PC-3 (cell line): ENCODE data around the gene TAMM41. TPM values are rescaled to one million over a fixed set of nuclear protein-coding genes. Genes with fewer than 3 reads are reported as not detected.

Experiments
- ATAC-seq: fragments of 200-7000 bp; cut with Tn5 transposase; 2 replicates; pipeline ENCODE4 v1.9.1; 2020; ENCODE audit warnings: mild to moderate bottlenecking, moderate library complexity
- BruUV-seq: library from RNA; stranded (reverse); fragments of 400-500 nt; replicated peaks from 2 replicates; lab custom pipeline; 2021; lab: Mats Ljungman, UMichigan
- CTCF ChIA-PET: fragments of 300-600 bp; sonication (Branson Sonifier 250); formaldehyde crosslinking; loops from one replicate; lab custom pipeline; 2022; ENCODE audit warnings: antibody characterized with exemption; lab: Charles Lee
- POLR2A ChIA-PET: fragments of 300-600 bp; sonication (Branson Sonifier 250); formaldehyde crosslinking; loops from one replicate; lab custom pipeline; 2022; ENCODE audit warnings: antibody characterized with exemption; ENCODE audit not compliant: unreplicated experiment; lab: Charles Lee
- DNase-seq: peaks from one replicate; pipeline ENCODE4 v3.0.0-alpha.2; 2015
- H2AFZ ChIP-seq: fragments of 300-600 bp; sonication (generic); 2 replicates; pipeline ENCODE4 v1.6.0; 2016; ENCODE audit warnings: antibody characterized with exemption, low read length
- H3F3A ChIP-seq: fragments of 300-600 bp; sonication (generic); one replicate; pipeline ENCODE4 v1.6.0; 2017; ENCODE audit warnings: antibody characterized with exemption, low read length, control low read depth, mild to moderate bottlenecking; ENCODE audit not compliant: unreplicated experiment
- H3K27ac ChIP-seq: fragments of 300-600 bp; sonication (generic); 2 replicates; pipeline ENCODE4 v1.5.1; 2016; ENCODE audit warnings: mild to moderate bottlenecking, low read length
- H3K27me3 ChIP-seq: fragments of 300-600 bp; sonication (generic); 2 replicates; pipeline ENCODE4 v1.6.1; 2016; ENCODE audit warnings: low read length, mixed read lengths
- H3K36me3 ChIP-seq: fragments of 300-600 bp; sonication (generic); 2 replicates; pipeline ENCODE4 v1.6.1; 2016; ENCODE audit warnings: low read depth, mixed run types, low read length, mixed read lengths
- H3K4me1 ChIP-seq: fragments of 300-600 bp; sonication (generic); 2 replicates; pipeline ENCODE4 v1.5.1; 2016; ENCODE audit warnings: low read length; ENCODE audit not compliant: insufficient read depth
- H3K4me2 ChIP-seq: fragments of 300-600 bp; sonication (generic); 2 replicates; pipeline ENCODE4 v1.6.0; 2016; ENCODE audit warnings: low read length
- H3K4me3 ChIP-seq: fragments of 300-600 bp; sonication (generic); 2 replicates; pipeline ENCODE4 v1.5.1; 2016; ENCODE audit warnings: mild to moderate bottlenecking, low read length, mixed read lengths
- H3K79me2 ChIP-seq: fragments of 300-600 bp; sonication (generic); 2 replicates; pipeline ENCODE4 v1.6.1; 2017; ENCODE audit warnings: low read length, mixed read lengths
- H3K9ac ChIP-seq: fragments of 300-600 bp; sonication (generic); 2 replicates; pipeline ENCODE4 v1.6.0; 2016; ENCODE audit warnings: mild to moderate bottlenecking, low read length
- H3K9me2 ChIP-seq: fragments of 300-600 bp; sonication (generic); replicated peaks from 2 replicates; pipeline ENCODE4 v1.6.1; 2016; ENCODE audit warnings: mixed run types, low read length, mixed read lengths
- H3K9me3 ChIP-seq: fragments of 300-600 bp; sonication (generic); 2 replicates; pipeline ENCODE4 v1.6.1; 2016; ENCODE audit warnings: low read length, mixed read lengths
- H4K20me1 ChIP-seq: fragments of 300-600 bp; sonication (generic); 2 replicates; pipeline ENCODE4 v1.6.1; 2016; ENCODE audit warnings: low read length, mixed read lengths
- EZH2 ChIP-seq: fragments of 300-600 bp; sonication (generic); IDR thresholded peaks from one replicate; pipeline ENCODE4 v1.6.1; 2017; ENCODE audit warnings: antibody characterized with exemption, mild to moderate bottlenecking, low read length; ENCODE audit not compliant: unreplicated experiment
- EZH2phosphoT487 ChIP-seq: fragments of 300-600 bp; sonication (generic); IDR thresholded peaks from 2 replicates; pipeline ENCODE4 v1.6.1; 2018; ENCODE audit warnings: mild to moderate bottlenecking, antibody characterized with exemption, low read length, borderline replicate concordance
- intact Hi-C: fragments of 100-400 bp; cut with micrococcal nuclease; formaldehyde crosslinking; loops from 2 replicates; pipeline ENCODE4 v1.9.0; 2023
- total RNA-seq: library from RNA; depleted of rRNA; stranded (reverse); fragments of >200 nt; gene quantifications from 2 replicates; pipeline ENCODE4 v1.2.3, GENCODE V29; 2014
- TF ChIP-seq, protein P1 (sequence below): fragments of 300-600 bp; sonication (generic); conservative IDR thresholded peaks from 2 replicates; pipeline ENCODE4 v1.5.1; 2017; ENCODE audit warnings: antibody characterized with exemption, low read depth, mild to moderate bottlenecking, low read length

Gene TAMM41
- total RNA-seq, 1 experiment from 2014 or later = 10.5 TPM

DNA sequence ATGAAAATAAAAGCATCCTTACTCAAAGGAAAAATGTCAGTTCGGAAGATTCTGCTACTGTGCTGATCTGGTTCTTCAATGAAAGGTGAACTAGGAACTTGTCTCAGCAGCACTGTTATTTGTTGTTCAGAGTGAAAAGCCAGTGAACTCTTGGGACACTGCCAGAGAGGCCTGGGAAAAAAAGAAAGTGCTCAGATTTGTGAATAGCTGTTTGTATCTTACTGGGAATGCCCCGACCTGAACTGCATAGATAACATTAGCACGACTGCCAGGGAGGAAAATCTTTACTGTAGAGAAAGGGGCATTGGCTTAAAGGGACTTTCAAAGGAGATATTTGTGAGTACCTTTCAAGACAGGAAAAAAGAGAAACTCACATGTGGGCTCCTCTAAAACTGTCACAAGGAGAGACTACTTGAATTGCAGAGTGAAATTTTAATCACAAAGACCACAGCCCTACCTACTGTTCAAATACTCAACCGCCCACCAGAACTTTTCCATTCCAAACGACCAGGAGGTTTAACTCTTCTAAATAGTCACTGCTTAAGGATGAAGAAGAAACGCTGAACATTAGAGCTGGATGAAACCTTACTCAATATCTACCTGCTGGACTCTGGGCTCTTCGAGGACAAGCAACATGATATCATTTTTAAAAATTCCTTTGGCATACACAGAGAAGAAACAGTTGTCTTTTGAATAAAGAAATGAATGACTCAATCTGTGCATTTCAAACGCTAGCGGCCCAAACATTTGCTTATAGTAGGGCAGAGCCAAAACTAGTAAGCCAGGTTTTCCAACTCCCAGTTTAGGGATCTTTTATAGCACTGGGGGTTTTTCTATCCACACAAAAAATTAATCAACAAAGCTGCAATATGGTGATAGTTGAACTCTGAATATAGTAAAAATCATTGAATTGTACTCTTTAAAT lies 13.4 kb downstream of the TAMM41 start:
- Histone ChIP-seq H3K36me3 (peaks cover 17% of the 10 kb centered on the region; the same call in 1 of the 2 replicates), H4K20me1 (no peaks in the 10 kb centered on the region), H3K9me3 (no peaks in the 10 kb centered on the region), H3K27me3 (no peaks in the 10 kb centered on the region), H3K79me2 (no peaks in the 10 kb centered on the region), H3K4me2 (no peak overlapping the region), H3K4me3 (no peak overlapping the region), H3K9me2 (no peaks in the 10 kb centered on the region), H2AFZ (no peak overlapping the region), H3F3A (no peaks in the 10 kb centered on the region), H3K9ac (no peak overlapping the region), H3K27ac (no peak overlapping the region), H3K4me1 (no peaks in the 10 kb centered on the region)
- ATAC-seq (no peak), DNase-seq (no peak)
- intact Hi-C loops = no loop called here
- BruUV-seq = no TSS peak
- TF ChIP-seq EZH2 = no peak
- no peak for TF ChIP-seq EZH2phosphoT487
- TF ChIP-seq, protein P1, sequence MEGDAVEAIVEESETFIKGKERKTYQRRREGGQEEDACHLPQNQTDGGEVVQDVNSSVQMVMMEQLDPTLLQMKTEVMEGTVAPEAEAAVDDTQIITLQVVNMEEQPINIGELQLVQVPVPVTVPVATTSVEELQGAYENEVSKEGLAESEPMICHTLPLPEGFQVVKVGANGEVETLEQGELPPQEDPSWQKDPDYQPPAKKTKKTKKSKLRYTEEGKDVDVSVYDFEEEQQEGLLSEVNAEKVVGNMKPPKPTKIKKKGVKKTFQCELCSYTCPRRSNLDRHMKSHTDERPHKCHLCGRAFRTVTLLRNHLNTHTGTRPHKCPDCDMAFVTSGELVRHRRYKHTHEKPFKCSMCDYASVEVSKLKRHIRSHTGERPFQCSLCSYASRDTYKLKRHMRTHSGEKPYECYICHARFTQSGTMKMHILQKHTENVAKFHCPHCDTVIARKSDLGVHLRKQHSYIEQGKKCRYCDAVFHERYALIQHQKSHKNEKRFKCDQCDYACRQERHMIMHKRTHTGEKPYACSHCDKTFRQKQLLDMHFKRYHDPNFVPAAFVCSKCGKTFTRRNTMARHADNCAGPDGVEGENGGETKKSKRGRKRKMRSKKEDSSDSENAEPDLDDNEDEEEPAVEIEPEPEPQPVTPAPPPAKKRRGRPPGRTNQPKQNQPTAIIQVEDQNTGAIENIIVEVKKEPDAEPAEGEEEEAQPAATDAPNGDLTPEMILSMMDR = no peak
- CTCF ChIA-PET = no interaction called here
- POLR2A ChIA-PET = no interaction called here

DNA sequence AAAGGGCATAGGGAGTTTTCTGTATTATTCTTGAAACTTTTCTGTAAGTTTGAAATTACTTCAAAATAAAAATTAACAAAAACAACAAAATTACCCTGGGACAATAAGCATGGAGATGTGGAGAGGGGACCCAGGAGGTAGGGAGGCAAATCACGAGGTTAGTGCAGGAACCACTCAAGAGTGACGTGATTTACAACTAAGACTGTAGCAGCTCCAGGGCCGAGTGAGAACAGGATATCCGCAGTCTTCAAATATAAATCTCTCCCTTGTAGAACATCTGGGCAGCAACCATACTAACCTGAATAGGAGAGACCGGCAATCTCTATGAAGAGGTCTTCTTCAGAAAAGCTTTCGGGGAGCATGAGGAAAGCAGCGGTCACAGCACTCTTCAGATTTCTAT lies 17.3 kb downstream of the TAMM41 start:
- peaks cover 17% of the 10 kb centered on the region; the same call in 1 of the 2 replicates for H3K36me3 ChIP-seq
- no peaks in the 10 kb centered on the region for H4K20me1 ChIP-seq
- BruUV-seq = no TSS peak
- H3K9me3 ChIP-seq = no peaks in the 10 kb centered on the region
- H2AFZ ChIP-seq = no peak overlapping the region
- no peaks in the 10 kb centered on the region for H3K9me2 ChIP-seq
- H3K4me2 ChIP-seq = no peak overlapping the region
- POLR2A ChIA-PET = no interaction called here
- H3K79me2 ChIP-seq = no peaks in the 10 kb centered on the region
- no peaks in the 10 kb centered on the region for H3K27me3 ChIP-seq
- CTCF ChIA-PET = no interaction called here
- no peak overlapping the region for H3K27ac ChIP-seq
- ATAC-seq (no peak), DNase-seq (no peak)
- H3K4me1 ChIP-seq = no peaks in the 10 kb centered on the region
- H3K4me3 ChIP-seq = no peak overlapping the region
- TF ChIP-seq EZH2phosphoT487 (no peak), EZH2 (no peak)
- TF ChIP-seq, protein P1 = no peak
- no peak overlapping the region for H3K9ac ChIP-seq
- no peaks in the 10 kb centered on the region for H3F3A ChIP-seq
- intact Hi-C loops = no loop called here
